HL-60 (cell line): Measurements from ENCODE around the gene KRT25.

Source experiments
- DNase-seq, 2 experiments: peaks; one replicate each; pipeline ENCODE4 v3.0.0-alpha.2; 2010 to 2020; ENCODE audit warnings: low read depth in 1 of 2, low spot score in 1 of 2
- H3K27ac ChIP-seq: fragments of 250-450 bp; sonication (Bioruptor Pico); replicated peaks from 2 replicates; pipeline ENCODE4 v1.5.1; 2020; ENCODE audit warnings: mild to moderate bottlenecking, moderate library complexity
- H3K27me3 ChIP-seq: fragments of 250-450 bp; sonication (Bioruptor Pico); 2 replicates; pipeline ENCODE4 v1.5.1; 2021; ENCODE audit warnings: mild to moderate bottlenecking, moderate library complexity; ENCODE audit not compliant: insufficient read depth, poor library complexity, severe bottlenecking
- H3K4me3 ChIP-seq: replicated peaks from 2 replicates; pipeline ENCODE4 v1.5.1; 2011; ENCODE audit warnings: mild to moderate bottlenecking, control low read depth, low read length; ENCODE audit not compliant: insufficient read depth
- CTCF ChIP-seq: IDR thresholded peaks from one replicate; pipeline ENCODE4 v1.5.1; 2011; ENCODE audit warnings: low read length, control low read depth, inconsistent platforms; ENCODE audit not compliant: insufficient read depth
- GABPA ChIP-seq: IDR thresholded peaks from 2 replicates; pipeline ENCODE4 v1.6.1; 2012; ENCODE audit warnings: low read depth
- POLR2AphosphoS5 ChIP-seq: IDR thresholded peaks from 2 replicates; pipeline ENCODE4 v1.6.1; 2012; ENCODE audit warnings: low read depth
- SPI1 ChIP-seq: IDR thresholded peaks from 2 replicates; pipeline ENCODE4 v1.6.1; 2012; ENCODE audit warnings: low read depth, mild to moderate bottlenecking, borderline replicate concordance
- TF ChIP-seq, protein P1 (sequence below): IDR thresholded peaks from 2 replicates; pipeline ENCODE4 v1.6.1; 2012; ENCODE audit warnings: low read depth; ENCODE audit not compliant: insufficient replicate concordance

KRT25 gene

DNA sequence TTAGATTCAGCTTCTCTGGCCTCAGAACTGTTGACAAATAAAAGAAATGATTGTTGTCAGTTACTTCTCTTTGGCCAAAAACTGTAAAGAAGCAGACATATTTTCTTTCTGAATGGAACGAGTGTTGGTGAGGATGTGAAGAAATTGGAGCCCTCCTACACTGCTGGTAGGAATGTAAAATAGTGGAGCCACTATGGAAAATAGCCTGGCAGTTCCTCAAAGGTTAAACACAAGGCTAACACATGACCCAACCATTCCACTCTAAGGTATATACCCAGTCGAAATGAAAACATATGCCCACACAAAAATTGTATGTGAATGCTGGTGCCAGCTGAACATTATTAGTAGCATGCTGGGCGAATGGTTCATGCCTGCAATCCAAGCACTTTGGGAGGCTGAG is 37.4 kb downstream of the KRT25 start:
- DNase-seq, result no peak
- Histone ChIP-seq H3K27ac (no peak overlapping the region), H3K4me3 (no peak overlapping the region), H3K27me3 (peaks cover 7% of the 10 kb centered on the region)
- TF ChIP-seq SPI1, result no peak
- no peak for TF ChIP-seq CTCF
- TF ChIP-seq, protein P1, sequence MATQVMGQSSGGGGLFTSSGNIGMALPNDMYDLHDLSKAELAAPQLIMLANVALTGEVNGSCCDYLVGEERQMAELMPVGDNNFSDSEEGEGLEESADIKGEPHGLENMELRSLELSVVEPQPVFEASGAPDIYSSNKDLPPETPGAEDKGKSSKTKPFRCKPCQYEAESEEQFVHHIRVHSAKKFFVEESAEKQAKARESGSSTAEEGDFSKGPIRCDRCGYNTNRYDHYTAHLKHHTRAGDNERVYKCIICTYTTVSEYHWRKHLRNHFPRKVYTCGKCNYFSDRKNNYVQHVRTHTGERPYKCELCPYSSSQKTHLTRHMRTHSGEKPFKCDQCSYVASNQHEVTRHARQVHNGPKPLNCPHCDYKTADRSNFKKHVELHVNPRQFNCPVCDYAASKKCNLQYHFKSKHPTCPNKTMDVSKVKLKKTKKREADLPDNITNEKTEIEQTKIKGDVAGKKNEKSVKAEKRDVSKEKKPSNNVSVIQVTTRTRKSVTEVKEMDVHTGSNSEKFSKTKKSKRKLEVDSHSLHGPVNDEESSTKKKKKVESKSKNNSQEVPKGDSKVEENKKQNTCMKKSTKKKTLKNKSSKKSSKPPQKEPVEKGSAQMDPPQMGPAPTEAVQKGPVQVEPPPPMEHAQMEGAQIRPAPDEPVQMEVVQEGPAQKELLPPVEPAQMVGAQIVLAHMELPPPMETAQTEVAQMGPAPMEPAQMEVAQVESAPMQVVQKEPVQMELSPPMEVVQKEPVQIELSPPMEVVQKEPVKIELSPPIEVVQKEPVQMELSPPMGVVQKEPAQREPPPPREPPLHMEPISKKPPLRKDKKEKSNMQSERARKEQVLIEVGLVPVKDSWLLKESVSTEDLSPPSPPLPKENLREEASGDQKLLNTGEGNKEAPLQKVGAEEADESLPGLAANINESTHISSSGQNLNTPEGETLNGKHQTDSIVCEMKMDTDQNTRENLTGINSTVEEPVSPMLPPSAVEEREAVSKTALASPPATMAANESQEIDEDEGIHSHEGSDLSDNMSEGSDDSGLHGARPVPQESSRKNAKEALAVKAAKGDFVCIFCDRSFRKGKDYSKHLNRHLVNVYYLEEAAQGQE, result no peak
- TF ChIP-seq GABPA, result no peak
- TF ChIP-seq POLR2AphosphoS5, result no peak

GRCh38 chr17:40714473-40714872 is 40.7 kb downstream of the KRT25 start:
- DNase-seq, result no peak
- H3K27me3 ChIP-seq, result peaks cover 7% of the 10 kb centered on the region
- no peak overlapping the region for H3K4me3 ChIP-seq
- no peak for TF ChIP-seq SPI1
- no peak for TF ChIP-seq POLR2AphosphoS5
- TF ChIP-seq, protein P1, result no peak
- TF ChIP-seq CTCF, result no peak
- TF ChIP-seq GABPA, result no peak
- H3K27ac ChIP-seq, result no peak overlapping the region

GRCh38 chr17:40707745-40708144 is 47.4 kb downstream of the KRT25 start:
- no peak overlapping the region for H3K27ac ChIP-seq
- no peak overlapping the region for H3K4me3 ChIP-seq
- peaks cover 2% of the 10 kb centered on the region for H3K27me3 ChIP-seq
- peak in 1 of 2 experiments; percentile 5 for DNase-seq
- TF ChIP-seq POLR2AphosphoS5, result no peak
- TF ChIP-seq, protein P1, result no peak
- no peak for TF ChIP-seq SPI1
- TF ChIP-seq CTCF, result no peak
- no peak for TF ChIP-seq GABPA
